22Rv1 (cell line): ENCODE data around the gene ATG14.

ENCODE experiments used
- CTCF ChIP-seq: fragments of 450-650 bp; IDR thresholded peaks from 2 replicates; pipeline ENCODE4 v1.5.1; 2017; ENCODE audit warnings: mild to moderate bottlenecking
- ZFX ChIP-seq: fragments of 450-650 bp; IDR thresholded peaks from 2 replicates; pipeline ENCODE4 v1.6.1; 2017; ENCODE audit warnings: antibody characterized with exemption, borderline replicate concordance

- TF ChIP-seq CTCF = no peak
- TF ChIP-seq ZFX = no peak
Observed at GRCh38 chr14:55333711-55334485, 77.7 kb downstream of the ATG14 start.
